Ectodermal cell (in vitro differentiated cells): ENCODE results near the gene TAAR2.
"Not testable (repeated sequence)": the region's sequence is repeated elsewhere in the genome, so short reads cannot be mapped to it uniquely, and the experiment has no call there.

ENCODE experiments used
- H3K27ac ChIP-seq: 2 replicates; pipeline ENCODE4 v1.7.0; 2013; ENCODE audit warnings: mild to moderate bottlenecking, low read depth, low read length; ENCODE audit not compliant: insufficient read depth, poor library complexity, severe bottlenecking
- H3K27me3 ChIP-seq: 2 replicates; pipeline ENCODE4 v1.7.0; 2013; ENCODE audit warnings: mild to moderate bottlenecking, low read length; ENCODE audit not compliant: insufficient read depth, control insufficient read depth, poor library complexity, severe bottlenecking
- H3K36me3 ChIP-seq: one replicate; pipeline ENCODE4 v1.7.0; 2013; ENCODE audit warnings: low read length; ENCODE audit not compliant: control insufficient read depth, insufficient read depth
- H3K4me1 ChIP-seq: one replicate; pipeline ENCODE4 v1.7.0; 2013; ENCODE audit warnings: low read length; ENCODE audit not compliant: control insufficient read depth, insufficient read depth
- H3K4me3 ChIP-seq: 2 replicates; pipeline ENCODE4 v1.7.0; 2013; ENCODE audit warnings: low read depth, low read length, control low read depth; ENCODE audit not compliant: insufficient read depth
- H3K9me3 ChIP-seq: 2 replicates; pipeline ENCODE4 v1.7.0; 2013; ENCODE audit warnings: mild to moderate bottlenecking, low read length, moderate library complexity; ENCODE audit not compliant: control insufficient read depth
- WGBS, 2 experiments: methylation state at CpG; one replicate each; pipeline ENCODE4 v1.1.7; 2013; ENCODE audit warnings: missing lambda C conversion rate in 2 of 2; 5-methylcytosine and 5-hydroxymethylcytosine counted together

Gene TAAR2

GRCh38 chr6:132650429-132650828 lies 26.4 kb upstream of the TAAR2 start:
- no peak overlapping the region for H3K4me3 ChIP-seq
- H3K4me1 ChIP-seq: no peaks in the 10 kb centered on the region
- no peaks in the 10 kb centered on the region for H3K36me3 ChIP-seq
- H3K27me3 ChIP-seq: no peaks in the 10 kb centered on the region
- H3K27ac ChIP-seq: no peak overlapping the region
- WGBS, 2 experiments: 86 to 94% methylated on average over 1 of the region's 1 CpG
- no peaks in the 10 kb centered on the region for H3K9me3 ChIP-seq

GRCh38 chr6:132648828-132649227 lies 24.8 kb upstream of the TAAR2 start:
- no peaks in the 10 kb centered on the region for H3K36me3 ChIP-seq
- no peak overlapping the region for H3K4me3 ChIP-seq
- no peaks in the 10 kb centered on the region for H3K27me3 ChIP-seq
- WGBS, 2 experiments: 82 to 91% methylated on average over 2 of the region's 2 CpGs
- no peaks in the 10 kb centered on the region for H3K9me3 ChIP-seq
- H3K27ac ChIP-seq: no peak overlapping the region
- H3K4me1 ChIP-seq: no peaks in the 10 kb centered on the region

- H3K27ac ChIP-seq: no peak overlapping the region
- WGBS, 2 experiments: 95 to 97% methylated on average over 2 of the region's 2 CpGs
- no peaks in the 10 kb centered on the region for H3K27me3 ChIP-seq
- H3K36me3 ChIP-seq: no peaks in the 10 kb centered on the region
- no peaks in the 10 kb centered on the region for H3K4me1 ChIP-seq
- no peaks in the 10 kb centered on the region for H3K9me3 ChIP-seq
- no peak overlapping the region for H3K4me3 ChIP-seq
Observed at GRCh38 chr6:132648356-132648755, 24.3 kb upstream of the TAAR2 start.

GRCh38 chr6:132643547-132643946 lies 19.5 kb upstream of the TAAR2 start:
- WGBS, 2 experiments: 92 to 95% methylated on average over 3 of the region's 3 CpGs

GRCh38 chr6:132637135-132637534 lies 13.1 kb upstream of the TAAR2 start:
- H3K27ac ChIP-seq, H3K9me3 ChIP-seq, H3K4me3 ChIP-seq, H3K4me1 ChIP-seq, H3K27me3 ChIP-seq, H3K36me3 ChIP-seq: not testable (repeated sequence)
- 85 to 91% methylated on average over 1 of the region's 1 CpG for WGBS, 2 experiments

More at GRCh38 chr6:132643547-132643946, 19.5 kb upstream of the TAAR2 start:
- no peaks in the 10 kb centered on the region for H3K36me3 ChIP-seq
- no peaks in the 10 kb centered on the region for H3K9me3 ChIP-seq
- no peak overlapping the region for H3K4me3 ChIP-seq
- no peaks in the 10 kb centered on the region for H3K4me1 ChIP-seq
- no peak overlapping the region for H3K27ac ChIP-seq
- no peaks in the 10 kb centered on the region for H3K27me3 ChIP-seq

GRCh38 chr6:132635906-132636305 lies 11.8 kb upstream of the TAAR2 start:
- H3K9me3 ChIP-seq: not testable (repeated sequence)

GRCh38 chr6:132635288-132635687 lies 11.2 kb upstream of the TAAR2 start:
- H3K27ac ChIP-seq: not testable (repeated sequence)
- WGBS, 2 experiments: 80 to 81% methylated on average over 3 of the region's 3 CpGs

More at GRCh38 chr6:132635906-132636305, 11.8 kb upstream of the TAAR2 start:
- H3K4me3 ChIP-seq, H3K4me1 ChIP-seq, H3K36me3 ChIP-seq, H3K27me3 ChIP-seq, H3K27ac ChIP-seq: not testable (repeated sequence)
- 94 to 98% methylated on average over 3 of the region's 3 CpGs for WGBS, 2 experiments

GRCh38 chr6:132634796-132635195 lies 10.7 kb upstream of the TAAR2 start:
- Histone ChIP-seq H3K4me1 (no peaks in the 10 kb centered on the region), H3K27me3 (no peaks in the 10 kb centered on the region), H3K4me3 (no peak overlapping the region), H3K9me3 (no peaks in the 10 kb centered on the region), H3K36me3 (no peaks in the 10 kb centered on the region), H3K27ac (no peak overlapping the region)
- 84 to 91% methylated on average over 4 of the region's 4 CpGs for WGBS, 2 experiments

More at GRCh38 chr6:132635288-132635687, 11.2 kb upstream of the TAAR2 start:
- H3K4me1 ChIP-seq, H3K36me3 ChIP-seq, H3K27me3 ChIP-seq, H3K9me3 ChIP-seq, H3K4me3 ChIP-seq: not testable (repeated sequence)

- Histone ChIP-seq H3K4me3 (no peak overlapping the region), H3K36me3 (no peaks in the 10 kb centered on the region), H3K27ac (no peak overlapping the region), H3K4me1 (no peaks in the 10 kb centered on the region), H3K9me3 (no peaks in the 10 kb centered on the region), H3K27me3 (no peaks in the 10 kb centered on the region)
- 91 to 93% methylated on average over 2 of the region's 2 CpGs for WGBS, 2 experiments
Observed at GRCh38 chr6:132633362-132633761, 9.3 kb upstream of the TAAR2 start.

GRCh38 chr6:132623106-132623845 lies 799 bp downstream of the TAAR2 start:
- H3K4me1 ChIP-seq: no peaks in the 10 kb centered on the region
- H3K27me3 ChIP-seq: no peaks in the 10 kb centered on the region
- no peaks in the 10 kb centered on the region for H3K9me3 ChIP-seq
- WGBS, 2 experiments: 61 to 71% methylated on average over 3 to 5 of the region's 6 CpGs
- no peaks in the 10 kb centered on the region for H3K36me3 ChIP-seq
- H3K27ac ChIP-seq: no peak overlapping the region
- H3K4me3 ChIP-seq: no peak overlapping the region
